ENCODE results near the gene NFKB1.
"Not testable (repeated sequence)": the region's sequence is repeated elsewhere in the genome, so short reads cannot be mapped to it uniquely, and the experiment has no call there.

NFKB1 gene

DNA sequence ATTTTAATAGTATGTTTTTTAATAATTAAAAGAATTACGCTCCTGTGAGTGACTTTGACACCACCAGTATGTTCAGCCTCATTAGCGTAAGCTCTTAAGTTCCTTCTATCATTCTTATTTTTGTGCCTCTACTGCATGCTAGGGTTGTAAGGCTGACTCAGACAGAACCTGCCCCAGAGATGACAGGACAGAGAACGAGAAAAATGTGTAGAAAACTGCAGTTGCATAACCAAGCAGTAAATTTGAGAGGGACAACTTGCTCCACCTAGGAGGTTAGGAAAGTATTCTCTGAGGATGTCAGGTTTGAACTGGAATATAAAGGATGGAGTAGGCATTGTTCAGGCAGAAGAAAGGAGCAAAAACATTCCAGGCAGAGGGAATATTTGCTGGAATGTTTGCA lies 98.7 kb downstream of the NFKB1 start:
- no peak for DNase-seq (ENCODE audit: low spot score)

DNA sequence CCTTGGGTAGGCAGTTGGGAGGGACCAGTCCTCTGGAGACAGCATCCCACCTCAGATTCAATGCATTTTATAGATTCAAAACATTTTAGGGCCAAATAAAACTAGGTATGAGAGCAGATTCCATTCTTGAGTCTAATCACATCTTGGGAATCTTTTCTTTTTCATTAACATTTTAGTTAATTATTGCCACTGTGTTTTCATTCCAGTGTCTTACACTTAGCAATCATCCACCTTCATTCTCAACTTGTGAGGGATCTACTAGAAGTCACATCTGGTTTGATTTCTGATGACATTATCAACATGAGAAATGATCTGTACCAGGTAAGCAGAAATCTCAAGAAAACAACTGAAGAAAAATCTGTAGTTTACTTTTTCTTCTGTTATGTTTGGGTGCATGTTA lies 99.5 kb downstream of the NFKB1 start:
- DNase-seq (ENCODE audit: low spot score) = no peak

GRCh38 chr4:102601586-102602227 lies 100.5 kb downstream of the NFKB1 start:
- DNase-seq (ENCODE audit: low spot score) = no peak

DNA sequence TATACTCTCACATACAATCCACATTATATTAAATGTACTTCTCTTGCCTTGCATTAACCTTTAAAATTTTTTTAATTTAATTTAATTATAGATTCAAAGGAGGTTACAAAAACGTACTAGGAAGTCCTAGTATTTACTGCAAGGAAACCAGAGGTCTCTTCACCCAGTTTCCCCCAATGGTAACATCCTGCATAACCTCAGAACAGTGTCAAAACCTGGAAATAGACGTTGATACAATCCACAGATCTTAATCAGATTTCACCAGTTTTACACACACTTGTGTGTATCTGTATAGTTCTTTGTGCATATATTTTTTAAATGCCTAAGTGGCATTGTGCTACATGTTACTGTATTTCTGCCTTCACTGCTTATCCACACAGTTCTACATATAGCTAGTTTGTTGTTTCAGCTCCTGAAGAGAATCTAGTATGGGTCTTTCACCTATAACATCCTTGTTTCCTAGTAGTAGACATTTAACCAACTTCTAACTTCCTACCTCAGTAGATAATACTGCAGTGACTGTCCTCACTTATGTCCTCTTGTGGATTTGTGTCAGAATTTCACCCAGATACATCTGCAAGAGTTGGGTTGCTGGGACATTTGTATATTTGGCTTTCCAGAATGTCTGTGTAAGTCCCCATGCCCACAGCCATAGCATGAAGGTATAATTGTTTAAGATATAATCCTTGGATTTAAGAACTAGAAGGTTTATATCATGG lies 103.2 kb downstream of the NFKB1 start:
- no peak for DNase-seq (ENCODE audit: low spot score)

GRCh38 chr4:102606261-102606660 lies 105.1 kb downstream of the NFKB1 start:
- DNase-seq (ENCODE audit: low spot score) = no peak

- no peak for DNase-seq (ENCODE audit: low spot score)
Measured at GRCh38 chr4:102606846-102607450, 105.8 kb downstream of the NFKB1 start.

- no peak for DNase-seq (ENCODE audit: low spot score)
Measured at GRCh38 chr4:102608190-102608589, 107.0 kb downstream of the NFKB1 start.

GRCh38 chr4:102610007-102610406 lies 108.8 kb downstream of the NFKB1 start:
- no peak for DNase-seq (ENCODE audit: low spot score)

DNA sequence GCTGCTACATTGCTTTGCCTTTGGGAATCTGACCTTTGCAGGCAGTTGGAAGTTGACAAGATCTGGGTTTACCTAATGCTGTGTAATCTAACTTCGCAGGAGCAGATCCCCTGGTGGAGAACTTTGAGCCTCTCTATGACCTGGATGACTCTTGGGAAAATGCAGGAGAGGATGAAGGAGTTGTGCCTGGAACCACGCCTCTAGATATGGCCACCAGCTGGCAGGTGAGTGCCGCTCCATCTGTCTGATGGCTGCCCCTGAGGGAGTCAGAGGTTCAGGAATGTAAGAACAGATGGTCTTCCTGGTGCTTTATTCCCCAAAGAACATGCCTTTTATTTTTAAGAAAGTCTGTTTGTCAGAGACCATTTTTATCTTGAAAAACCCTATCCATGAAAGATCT lies 109.3 kb downstream of the NFKB1 start:
- DNase-seq (ENCODE audit: low spot score) = peak; percentile 66

- DNase-seq (ENCODE audit: low spot score) = no peak
Measured at GRCh38 chr4:102612210-102612609, 111.1 kb downstream of the NFKB1 start.

GRCh38 chr4:102612824-102613366 lies 111.7 kb downstream of the NFKB1 start:
- no peak for DNase-seq (ENCODE audit: low spot score)

GRCh38 chr4:102614801-102615200 lies 113.6 kb downstream of the NFKB1 start:
- DNase-seq (ENCODE audit: low spot score) = no peak

GRCh38 chr4:102616636-102617035 lies 115.5 kb downstream of the NFKB1 start:
- no peak for DNase-seq (ENCODE audit: low spot score)

GRCh38 chr4:102619021-102619420 lies 117.9 kb downstream of the NFKB1 start:
- not testable (repeated sequence) for DNase-seq (ENCODE audit: low spot score)

- not testable (repeated sequence) for DNase-seq (ENCODE audit: low spot score)
Measured at GRCh38 chr4:102619776-102620631, 118.8 kb downstream of the NFKB1 start.

DNA sequence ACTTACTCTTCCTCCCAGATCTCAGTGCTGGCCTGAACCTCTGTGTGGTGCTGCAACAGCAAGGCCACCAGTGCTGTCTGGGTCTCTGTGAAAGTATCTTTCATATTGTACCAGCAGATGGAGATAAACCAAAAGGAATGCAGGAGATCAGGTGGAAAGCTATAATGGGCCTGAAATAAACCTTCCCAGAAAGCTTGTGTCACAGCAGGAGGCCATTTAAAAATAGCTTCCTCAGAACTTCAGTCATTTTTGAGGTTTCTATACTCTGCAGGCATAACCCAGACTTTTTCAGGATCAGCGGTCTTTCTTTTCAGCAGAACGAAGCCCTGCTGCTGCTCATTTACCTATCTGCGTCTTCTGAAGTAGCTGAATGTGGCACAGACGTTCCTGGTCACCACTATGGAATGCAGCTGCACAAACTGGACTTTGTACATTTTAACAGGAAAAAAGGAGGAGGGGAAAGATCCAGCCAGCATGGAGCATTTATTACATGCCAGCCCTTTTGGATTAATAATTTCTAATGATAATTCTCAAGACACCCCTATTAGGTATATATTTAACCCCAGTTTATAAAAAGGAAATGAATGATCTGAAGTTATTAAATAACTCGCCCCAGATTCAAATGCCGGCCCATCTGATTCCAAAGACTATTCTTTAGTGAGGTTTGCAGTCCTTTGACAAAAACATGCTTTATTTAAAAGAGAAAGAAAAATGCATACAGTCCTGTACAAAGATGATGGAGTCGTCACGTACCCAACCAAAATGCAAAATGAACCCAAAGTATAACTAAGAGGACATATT lies 119.7 kb downstream of the NFKB1 start:
- DNase-seq (ENCODE audit: low spot score) = peak; percentile 57

- DNase-seq (ENCODE audit: low spot score) = peak; percentile 50
Measured at GRCh38 chr4:102623622-102624021, 122.5 kb downstream of the NFKB1 start.

DNA sequence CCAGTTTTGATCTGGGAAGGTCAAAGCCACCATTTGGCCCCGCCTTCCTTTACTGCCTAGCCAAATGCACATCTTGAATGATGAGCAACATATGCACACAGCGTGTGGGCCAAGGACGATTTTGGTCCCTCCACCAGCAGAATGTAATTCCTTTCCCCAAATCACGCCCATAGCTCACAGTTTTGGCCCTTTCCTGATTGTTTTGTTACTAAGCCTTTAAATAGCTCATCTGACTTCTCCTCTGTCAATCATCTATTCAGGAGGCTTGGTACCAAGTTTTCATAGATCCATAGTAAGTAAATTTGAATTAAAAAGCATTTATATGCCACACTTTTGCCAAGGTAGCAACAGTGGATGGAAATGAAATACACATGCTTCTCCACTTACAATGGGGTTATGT lies 123.3 kb downstream of the NFKB1 start:
- DNase-seq (ENCODE audit: low spot score) = no peak

DNA sequence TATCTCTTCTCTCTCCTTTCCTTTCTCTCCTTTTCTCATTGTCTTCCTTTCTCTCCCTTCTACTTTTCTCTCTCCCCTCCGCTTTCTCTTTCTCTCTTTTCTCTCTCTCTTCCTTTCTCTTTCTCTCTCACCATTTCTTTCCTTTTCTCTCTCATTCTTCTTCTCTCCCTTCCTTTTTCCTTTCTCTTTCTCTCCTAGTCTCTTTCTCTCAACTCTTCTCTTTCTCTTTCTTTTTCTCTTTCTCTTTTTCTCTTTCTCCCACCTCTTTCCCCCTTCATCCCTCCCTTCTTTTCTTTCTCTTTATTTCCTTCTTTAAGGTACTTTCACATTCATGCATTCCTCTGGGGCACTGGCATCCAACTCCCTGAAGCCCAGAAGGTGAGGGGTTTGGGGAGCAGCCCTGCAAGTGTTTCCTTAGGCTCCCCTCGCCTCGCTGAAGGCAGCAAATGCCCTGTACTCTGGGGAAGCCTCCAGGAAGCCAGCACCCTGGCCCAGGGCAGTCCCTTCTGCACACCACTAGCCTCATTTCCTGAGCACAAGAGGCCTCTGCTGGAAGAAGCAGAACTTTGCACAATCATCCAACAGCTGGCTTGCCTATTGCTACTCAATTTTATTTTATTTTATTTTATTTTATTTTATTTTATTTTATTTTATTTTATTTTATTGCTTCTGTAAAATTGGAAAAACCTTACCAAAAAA lies 124.2 kb downstream of the NFKB1 start:
- peak; percentile 65 for DNase-seq (ENCODE audit: low spot score)

DNA sequence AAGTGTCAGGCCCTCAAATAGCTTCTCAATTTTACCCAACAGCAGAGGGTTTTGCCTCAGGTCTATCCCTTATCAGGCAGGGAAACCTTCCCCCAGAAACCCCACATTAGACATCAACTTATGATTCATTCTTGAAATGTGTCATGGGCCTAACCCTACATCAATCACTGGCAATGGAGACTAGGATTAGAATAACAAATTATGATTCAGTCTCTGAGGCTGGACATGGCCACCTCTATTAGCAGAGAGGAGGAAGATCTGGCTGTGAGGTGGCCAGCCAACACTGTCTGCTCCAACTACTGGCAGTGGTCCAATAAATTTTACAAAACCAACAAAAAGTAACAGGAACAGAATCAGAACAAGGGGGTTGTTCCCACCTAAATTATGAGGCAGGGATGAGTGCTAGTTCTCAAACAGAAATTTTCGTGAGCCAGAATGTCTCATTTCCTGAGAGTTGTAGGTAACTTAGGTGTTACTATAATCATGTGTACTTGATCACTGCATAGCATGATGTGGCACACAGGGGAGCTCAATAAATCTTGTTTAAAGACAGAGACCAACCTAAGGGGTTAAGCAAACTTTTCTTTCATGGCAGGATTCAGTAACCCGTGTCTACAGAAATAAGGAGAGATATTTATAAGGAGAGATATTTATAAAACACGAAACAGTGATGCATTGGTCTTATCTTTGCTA lies 126.8 kb downstream of the NFKB1 start:
- no peak for DNase-seq (ENCODE audit: low spot score)

All from D341Med (cell line).